K562 (cell line): ENCODE measurements around the gene FIZ1. TPM values are rescaled to one million over a fixed set of nuclear protein-coding genes. Genes with fewer than 3 reads are reported as not detected.
A peak's percentile ranks its signal among the peaks of the same experiment; 100 is the strongest.

Source experiments
- ARNT ChIP-seq, 2 experiments: fragments of 450-650 bp; IDR thresholded peaks; 2 replicates each; pipeline ENCODE4 v1.6.1; 2016; ENCODE audit warnings: mild to moderate bottlenecking in 1 of 2
- CREB3 ChIP-seq: fragments of 450-650 bp; conservative IDR thresholded peaks from 2 replicates; pipeline ENCODE4 v1.6.1; 2016; ENCODE audit warnings: missing genetic modification characterization, low read depth, mild to moderate bottlenecking, missing compliant biosample characterization, moderate library complexity
- ELF1 ChIP-seq: fragments of 200-800 bp; sonication (Bioruptor generic); IDR thresholded peaks from 2 replicates; pipeline ENCODE4 v1.6.1; 2016; ENCODE audit warnings: missing genetic modification characterization, missing compliant biosample characterization
- ELF2 ChIP-seq: fragments of 250-450 bp; sonication (Bioruptor Pico); IDR thresholded peaks from 2 replicates; pipeline ENCODE4 v1.5.0; 2021; ENCODE audit warnings: mild to moderate bottlenecking
- FOXA3 ChIP-seq, 2 experiments: fragments of 450-650 bp in 1 of 2; sonication (generic) in 1 of 2; formaldehyde crosslinking; IDR thresholded peaks in 1 of 2; conservative IDR thresholded peaks in 1 of 2; 2 replicates each; pipeline versions ENCODE4 v1.4.0 to v1.8.0; 2020 to 2022; ENCODE audit warnings: mild to moderate bottlenecking in 2 of 2, missing genetic modification reagents in 1 of 2
- HEY1 ChIP-seq: fragments of 250-450 bp; sonication (Bioruptor Pico); IDR thresholded peaks from 2 replicates; pipeline ENCODE4 v1.5.0; 2020; ENCODE audit warnings: mild to moderate bottlenecking, moderate library complexity, borderline replicate concordance
- JUN ChIP-seq, 2 experiments: sonication (generic) in 1 of 2; formaldehyde crosslinking in 1 of 2; IDR thresholded peaks; 2 replicates each; pipeline versions ENCODE4 v1.6.1 to v1.8.0; 2012 to 2022; ENCODE audit warnings: borderline replicate concordance in 2 of 2, mild to moderate bottlenecking in 2 of 2, improper control_type of control experiment in 1 of 2, low read depth in 1 of 2, low read length in 1 of 2, missing genetic modification reagents in 1 of 2
- KLF10 ChIP-seq: fragments of 250-450 bp; sonication (Bioruptor Pico); IDR thresholded peaks from 2 replicates; pipeline ENCODE4 v1.6.1; 2021; ENCODE audit warnings: matching md5 sums
- LCOR ChIP-seq: sonication (generic); formaldehyde crosslinking; IDR thresholded peaks from 2 replicates; pipeline ENCODE4 v1.8.0; 2022; ENCODE audit warnings: mild to moderate bottlenecking, missing genetic modification reagents
- MCM2 ChIP-seq: fragments of 450-650 bp; IDR thresholded peaks from 2 replicates; pipeline ENCODE4 v1.6.1; 2017; ENCODE audit warnings: low read depth, mild to moderate bottlenecking
- MEF2D ChIP-seq: conservative IDR thresholded peaks from 2 replicates; pipeline ENCODE4 v1.6.1; 2016; ENCODE audit warnings: low read depth, missing genetic modification characterization, missing compliant biosample characterization
- MEIS2 ChIP-seq: fragments of 450-650 bp; IDR thresholded peaks from 2 replicates; pipeline ENCODE4 v1.6.1; 2014; ENCODE audit warnings: mild to moderate bottlenecking; ENCODE audit not compliant: partially characterized antibody
- NR0B1 ChIP-seq: fragments of 450-650 bp; IDR thresholded peaks from one replicate; pipeline ENCODE4 v1.6.1; 2018; ENCODE audit warnings: mild to moderate bottlenecking, moderate library complexity; ENCODE audit not compliant: partially characterized antibody
- PHB ChIP-seq: fragments of 250-450 bp; sonication (Bioruptor Pico); IDR thresholded peaks from 2 replicates; pipeline ENCODE4 v1.5.0; 2021
- SIRT6 ChIP-seq: IDR thresholded peaks from one replicate; pipeline ENCODE4 v1.6.1; 2012; ENCODE audit warnings: low read depth, mild to moderate bottlenecking, control low read depth, inconsistent platforms, low read length, moderate library complexity
- SREBF2 ChIP-seq: sonication (generic); formaldehyde crosslinking; IDR thresholded peaks from 2 replicates; pipeline ENCODE4 v1.4.0; 2020; ENCODE audit warnings: mild to moderate bottlenecking, missing genetic modification reagents
- TARDBP ChIP-seq: fragments of 450-650 bp; IDR thresholded peaks from 2 replicates; pipeline ENCODE4 v1.6.1; 2016
- TSHZ1 ChIP-seq: fragments of 250-450 bp; sonication (Bioruptor Pico); IDR thresholded peaks from 2 replicates; pipeline ENCODE4 v1.4.0; 2020; ENCODE audit warnings: mild to moderate bottlenecking, moderate library complexity
- ZFP91 ChIP-seq: sonication (generic); formaldehyde crosslinking; IDR thresholded peaks from 2 replicates; pipeline ENCODE4 v1.8.0; 2022; ENCODE audit warnings: mild to moderate bottlenecking, missing genetic modification reagents
- ZNF124 ChIP-seq: sonication (generic); formaldehyde crosslinking; IDR thresholded peaks from 2 replicates; pipeline ENCODE4 v1.8.1; 2022; ENCODE audit warnings: missing genetic modification reagents
- ZNF212 ChIP-seq: fragments of 450-650 bp; formaldehyde crosslinking; IDR thresholded peaks from 2 replicates; pipeline ENCODE4 v1.4.0; 2020; ENCODE audit warnings: mild to moderate bottlenecking
- polyA plus RNA-seq, 8 experiments: library from polyadenylated mRNA; depleted of rRNA in 4 of 8; stranded (reverse) in 5 of 8; unstranded in 3 of 8; fragments of >200 nt; fragmentation: Nextera tagmentation in 2 of 8; fragmentation: Illumina TruSeq in 1 of 8; extraction: Ambion mirVana in 2 of 8; extraction: Trizol in 1 of 8; gene quantifications; 2 replicates each; pipeline versions ENCODE4 v1.2.1 to v1.2.3, GENCODE V29; 2011 to 2014; ENCODE audit warnings: inconsistent platforms in 1 of 8, missing spikeins in 1 of 8
- total RNA-seq, 7 experiments: library from RNA; depleted of rRNA in 6 of 7; stranded (reverse); fragments of >200 nt in 6 of 7; fragmentation: Illumina TruSeq in 2 of 7; extraction: Trizol in 2 of 7; gene quantifications; 2 replicates each; pipeline versions ENCODE4 v1.2.1 to v1.2.3, GENCODE V29; 2011 to 2021; ENCODE audit warnings: low replicate concordance in 1 of 7

The FIZ1 gene
- total and polyA plus RNA-seq, 9 of the 15 experiments (the other 6 are each of a cell fraction or from before 2014, with no cell fraction given) = 0.79 to 17.5 (median 5.5) TPM

- TF ChIP-seq TSHZ1 (CRISPR knock-in tag) (no peak), HEY1 (CRISPR knock-in tag) (no peak), MEIS2 (no peak), FOXA3 (CRISPR knock-in tag; conservative IDR thresholded peaks at IDR 0.05 in 1 of 2, IDR thresholded peaks at IDR 0.05 in 1 of 2) (no peak), TARDBP (0 out of 2 replicates have a peak, but pooled peaks have one; percentile 55), NR0B1 (no peak), KLF10 (no peak), ZNF124 (no peak), ZNF212 (no peak), ARNT (IDR thresholded peaks at IDR 0.05) (0 out of 4 replicates have a peak, but pooled peaks of 1 of the 2 experiments have one; percentile 30), ELF2 (CRISPR knock-in tag) (no peak), CREB3 (no peak), LCOR (CRISPR knock-in tag) (no peak; the same call in 1 of the 2 replicates), JUN (IDR thresholded peaks at IDR 0.05; ENCODE audit: borderline replicate concordance, low read depth, low read length) (no peak; the same call in 1 of the 2 replicates), JUN (CRISPR knock-in tag; IDR thresholded peaks at IDR 0.05; ENCODE audit: borderline replicate concordance) (no peak), MCM2 (no peak), ZFP91 (CRISPR knock-in tag) (peak; percentile 87), PHB (CRISPR knock-in tag) (0 out of 2 replicates have a peak, but pooled peaks have one; percentile 56), SREBF2 (CRISPR knock-in tag) (no peak), SIRT6 (no peak), MEF2D (tag) (no peak), ELF1 (tag) (no peak)
Measured at GRCh38 chr19:55598719-55599467, 424 bp downstream of the FIZ1 start (continued).
